Renal cortical epithelial cell (primary cell): ENCODE results near the gene PBX3. TPM values are rescaled to one million over a fixed set of nuclear protein-coding genes. Genes with fewer than 3 reads are reported as not detected.
A peak's percentile ranks its signal among the peaks of the same experiment; 100 is the strongest.

Source experiments
- DNase-seq: peaks from one replicate; pipeline ENCODE4 v3.0.0-alpha.2; 2011; ENCODE audit warnings: low read depth
- total RNA-seq: library from RNA; depleted of rRNA; stranded (reverse); fragments of >200 nt; gene quantifications from 2 replicates; pipeline ENCODE4 v1.2.3, GENCODE V29; 2014

Gene PBX3
- total RNA-seq: 9.9 and 15.5 TPM in 2 replicates

DNA sequence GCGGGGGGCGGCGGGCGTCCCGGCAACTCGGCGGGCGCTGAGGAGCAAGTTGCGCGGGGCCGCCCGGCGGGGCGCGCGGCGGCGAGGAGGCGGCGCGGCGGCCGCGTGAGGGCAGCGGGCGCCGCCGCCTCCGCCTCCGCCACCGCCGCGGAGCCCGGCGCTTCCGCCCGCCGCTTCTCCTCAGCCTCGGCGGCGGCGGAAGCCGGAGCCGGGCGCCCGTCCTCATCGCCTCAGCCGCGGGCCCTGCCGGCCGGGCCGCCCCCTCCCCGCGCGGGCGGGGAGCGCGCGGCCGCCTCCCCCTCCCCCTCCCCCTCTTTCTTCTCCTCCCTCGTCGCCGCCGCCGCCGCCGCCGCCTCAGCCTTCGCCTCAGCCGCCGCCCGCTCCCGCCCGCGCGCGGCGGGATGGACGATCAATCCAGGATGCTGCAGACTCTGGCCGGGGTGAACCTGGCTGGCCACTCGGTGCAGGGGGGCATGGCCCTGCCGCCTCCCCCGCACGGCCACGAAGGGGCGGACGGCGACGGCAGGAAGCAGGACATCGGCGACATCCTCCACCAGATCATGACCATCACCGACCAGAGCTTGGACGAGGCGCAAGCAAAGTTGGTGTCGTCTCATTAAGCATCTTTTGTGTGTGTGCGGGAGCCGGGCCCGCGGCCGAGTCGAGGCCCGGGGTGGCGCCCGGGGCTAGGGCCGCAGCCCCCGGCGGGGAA, at the start of gene PBX3:
Gene PBX3, plus strand, starts transcription at position 321 of the 712 bp plus-strand sequence.
- no peak for DNase-seq

DNA sequence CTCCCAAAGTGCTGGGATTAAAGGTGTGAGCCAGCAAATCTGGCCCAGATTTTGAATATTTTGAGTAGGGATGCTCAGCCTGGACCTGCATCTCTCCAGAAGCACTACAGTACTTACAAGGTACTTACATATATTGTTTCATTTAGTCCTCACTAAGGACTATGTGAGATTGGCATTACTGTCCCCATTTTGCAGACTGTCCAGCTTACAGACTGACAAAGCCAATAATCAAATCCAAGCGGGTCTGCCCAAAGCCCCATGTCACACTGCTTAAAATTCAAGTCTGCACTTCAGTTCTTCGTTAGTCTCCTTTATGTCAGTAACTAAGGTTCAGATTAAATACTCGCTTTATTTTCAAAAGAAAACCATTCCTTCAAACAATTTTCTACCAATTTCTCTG, 47.3 kb upstream of the PBX3 start:
- DNase-seq: no peak

DNA sequence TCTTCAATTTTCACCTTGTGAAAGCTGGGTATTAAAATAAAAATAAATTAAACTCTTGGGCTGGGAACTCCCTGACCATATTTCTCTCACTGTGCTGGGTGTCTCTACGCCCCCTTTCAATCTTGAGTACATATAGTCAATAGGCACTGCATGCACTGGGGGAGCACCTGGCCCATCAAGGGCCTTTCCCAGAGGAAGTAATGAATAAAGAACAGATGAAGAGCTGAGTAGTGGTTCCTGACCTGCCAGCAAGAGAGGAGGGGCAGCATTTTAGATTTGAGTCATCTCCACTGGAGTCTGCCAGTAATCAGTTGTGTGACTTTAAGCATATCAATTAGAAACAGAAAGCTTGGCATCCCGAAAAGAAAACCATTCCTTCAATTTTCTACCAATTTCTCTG, 46.4 kb upstream of the PBX3 start:
- peak; percentile 39 for DNase-seq

DNA sequence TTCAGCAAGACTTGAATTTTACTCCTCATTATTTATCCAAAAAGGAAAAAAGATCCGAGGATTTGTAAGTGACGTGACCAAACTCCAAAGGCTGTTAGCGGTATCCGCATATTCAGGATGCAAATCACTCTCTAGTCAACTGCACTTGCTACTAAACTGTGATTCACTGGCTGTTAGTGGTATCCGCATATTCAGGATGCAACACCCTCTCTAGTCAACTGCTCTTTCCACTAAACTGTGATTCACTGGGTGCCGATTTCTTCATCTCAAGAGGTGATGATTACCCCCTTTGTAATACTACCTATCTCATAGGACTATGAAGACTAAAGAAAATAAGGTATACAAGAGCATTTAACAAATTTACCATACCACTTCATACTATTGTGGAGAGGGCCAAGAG, 45.8 kb upstream of the PBX3 start:
- peak; percentile 89 for DNase-seq

DNA sequence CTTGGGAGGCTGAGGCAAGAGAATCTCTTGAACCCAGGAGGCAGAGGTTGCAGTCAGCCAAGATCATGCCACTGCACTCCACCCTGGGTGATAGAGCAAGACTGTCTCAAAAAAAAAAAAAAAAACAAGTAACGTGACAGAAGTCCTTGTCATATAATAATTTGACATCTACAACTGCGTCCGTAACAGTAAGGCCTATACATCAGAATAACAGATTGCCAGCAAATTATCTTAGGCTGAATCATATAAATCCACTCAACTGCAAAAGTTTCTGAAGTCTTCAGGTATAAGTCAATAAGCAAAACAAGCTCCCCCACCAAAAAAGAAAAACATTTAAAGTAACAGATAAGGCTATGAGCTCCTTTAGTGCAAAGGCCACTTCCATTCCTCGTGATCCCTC, 43.5 kb upstream of the PBX3 start:
- DNase-seq: no peak

DNA sequence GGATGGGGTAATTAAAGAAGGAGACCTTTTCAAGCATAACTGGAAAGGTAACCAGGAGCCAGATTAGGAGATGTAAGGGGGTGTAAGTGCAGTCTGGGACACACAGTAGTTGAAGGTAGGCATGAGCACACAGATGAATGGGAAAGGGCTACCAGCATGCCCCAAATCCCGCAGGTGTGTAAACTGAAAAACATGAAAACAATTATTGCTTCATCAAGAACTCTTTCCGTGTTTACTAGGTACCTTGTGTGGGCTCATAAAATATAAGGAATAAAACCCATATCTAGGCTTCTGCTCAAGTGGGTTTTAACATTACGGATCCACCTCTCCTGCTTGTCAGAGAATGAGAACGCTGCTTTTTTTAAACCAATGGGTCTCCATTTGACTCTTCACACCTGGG, 41.3 kb upstream of the PBX3 start:
- DNase-seq: no peak

DNA sequence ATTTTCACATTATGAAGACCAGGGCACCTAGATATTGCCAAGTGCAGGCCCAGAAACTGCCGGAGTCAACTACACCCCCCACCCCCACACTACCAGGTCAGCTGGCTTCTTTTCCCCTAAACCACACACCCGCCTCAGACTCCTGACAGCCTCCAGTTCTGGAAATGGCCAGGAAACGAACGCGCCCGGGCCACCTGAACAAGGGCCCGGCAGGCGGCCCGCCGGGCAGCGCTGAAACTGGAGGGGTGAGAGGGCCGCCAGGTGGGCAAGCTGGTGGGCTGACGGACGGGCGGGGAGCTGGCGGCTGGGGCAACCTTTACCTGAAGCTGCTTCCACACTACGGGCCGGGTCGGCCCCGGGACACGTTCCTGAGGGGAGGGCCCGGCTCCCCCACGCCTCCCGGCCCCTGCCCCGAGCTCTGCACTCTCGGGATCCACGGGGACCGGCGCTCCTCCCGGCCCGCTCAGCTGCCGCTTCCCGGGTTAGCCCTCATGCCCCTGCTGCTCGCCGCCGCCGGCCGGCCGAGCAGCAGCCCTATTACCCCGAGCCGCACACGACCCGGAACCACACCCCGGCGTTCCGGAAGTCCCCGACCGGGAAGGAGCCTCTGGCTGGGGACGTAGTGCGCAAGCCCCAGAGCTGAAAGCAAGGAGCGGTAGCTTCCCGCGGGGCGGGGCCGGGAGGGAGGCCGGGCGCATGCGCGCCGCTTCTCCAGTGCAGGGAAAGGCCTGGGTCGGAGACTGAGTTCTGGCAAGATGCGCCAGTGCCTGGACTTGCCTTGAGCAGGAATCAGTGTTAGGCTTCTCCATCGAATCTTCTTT, 40.3 kb upstream of the PBX3 start, which contains the start of gene MAPKAP1:
Gene MAPKAP1, minus strand, starts transcription at position 558 of the 821 bp plus-strand sequence. CDS start 34,634 bp downstream, outside the sequence.
- peak; percentile 90 for DNase-seq

DNA sequence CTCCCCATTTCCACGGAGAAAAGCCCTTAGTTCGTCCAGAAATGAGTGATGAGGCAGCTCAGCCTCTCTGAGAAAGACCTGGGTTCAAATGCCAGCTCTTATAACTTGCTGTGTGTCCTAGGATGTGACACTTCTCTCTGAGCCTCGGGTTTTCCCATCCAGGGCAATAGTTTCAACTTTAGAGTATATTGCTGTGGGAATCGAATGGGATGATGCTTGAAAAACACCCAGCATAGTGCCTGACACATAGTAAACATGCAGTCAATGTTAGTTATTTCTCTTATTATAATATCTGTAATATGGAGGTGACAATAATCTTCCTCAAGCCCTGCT, 39.7 kb upstream of the PBX3 start:
- no peak for DNase-seq

DNA sequence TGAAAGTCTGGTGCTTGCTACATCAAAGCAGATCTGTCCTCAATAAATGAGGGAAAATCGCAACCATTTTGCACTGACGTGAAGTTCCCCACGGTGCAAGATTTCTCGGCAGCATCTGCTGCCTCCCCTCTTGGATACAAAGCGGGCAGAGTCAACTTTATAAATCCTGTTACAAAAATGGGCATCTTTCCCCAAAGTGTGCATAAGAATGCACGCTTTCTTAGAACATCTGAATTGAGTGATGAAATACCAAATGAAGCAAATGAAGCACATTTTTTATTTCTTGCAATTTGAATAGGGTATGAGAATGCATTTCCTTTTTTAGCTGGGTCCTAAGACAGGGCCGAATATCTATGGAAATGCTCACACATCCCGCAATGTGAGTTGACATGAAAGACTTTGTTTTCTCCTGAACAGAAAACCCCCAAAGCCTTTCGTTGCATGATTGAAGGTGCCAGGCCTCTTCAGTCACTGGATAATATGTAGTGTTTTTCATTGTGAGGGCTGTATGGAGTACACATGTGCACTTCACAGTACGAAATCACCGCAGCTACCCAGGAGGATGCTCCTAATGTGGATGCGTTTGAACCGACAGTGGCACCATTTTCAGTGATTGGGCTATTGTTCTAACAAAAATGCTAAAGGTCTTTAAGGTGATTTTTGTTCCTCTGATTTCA, 20.6 kb upstream of the PBX3 start:
- DNase-seq: no peak

DNA sequence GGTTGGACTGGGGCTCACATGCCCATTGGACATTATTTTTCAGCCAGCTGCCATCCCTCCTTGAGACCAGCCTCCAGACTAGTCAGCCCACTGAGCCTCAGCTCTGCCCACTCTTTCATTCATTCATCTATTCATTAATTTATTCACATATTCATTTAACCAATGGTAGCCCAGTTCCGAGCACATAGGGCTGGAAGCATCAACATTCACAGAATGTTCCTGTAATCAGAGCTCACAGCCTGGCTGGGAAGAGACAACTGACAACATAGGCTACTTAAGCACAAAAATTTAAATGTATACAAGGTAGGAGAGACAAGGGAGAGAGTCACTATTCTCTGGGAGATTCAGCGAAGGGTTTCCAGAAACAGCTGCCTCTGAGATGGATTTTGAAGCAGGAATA, 17.0 kb upstream of the PBX3 start:
- DNase-seq: no peak

DNA sequence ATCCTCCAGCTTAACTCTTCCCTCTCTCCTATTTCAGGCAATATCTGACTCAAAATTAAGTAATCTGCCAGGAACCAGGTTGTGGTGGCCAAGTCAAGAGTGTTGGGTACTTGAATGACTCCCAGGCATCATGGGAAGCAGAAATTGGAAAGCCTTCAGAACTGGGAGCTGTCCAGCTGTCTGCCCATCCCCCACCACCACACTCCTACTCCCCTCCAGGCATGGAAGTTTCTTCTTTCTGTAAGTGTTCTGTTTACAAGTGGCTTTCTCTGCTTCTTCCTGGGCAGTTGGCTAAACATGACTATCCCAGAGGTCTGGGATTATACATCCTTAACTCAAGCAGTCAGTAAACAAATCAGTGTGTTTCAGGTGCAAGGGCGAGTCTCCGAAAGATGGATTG, 14.6 kb upstream of the PBX3 start:
- no peak for DNase-seq

DNA sequence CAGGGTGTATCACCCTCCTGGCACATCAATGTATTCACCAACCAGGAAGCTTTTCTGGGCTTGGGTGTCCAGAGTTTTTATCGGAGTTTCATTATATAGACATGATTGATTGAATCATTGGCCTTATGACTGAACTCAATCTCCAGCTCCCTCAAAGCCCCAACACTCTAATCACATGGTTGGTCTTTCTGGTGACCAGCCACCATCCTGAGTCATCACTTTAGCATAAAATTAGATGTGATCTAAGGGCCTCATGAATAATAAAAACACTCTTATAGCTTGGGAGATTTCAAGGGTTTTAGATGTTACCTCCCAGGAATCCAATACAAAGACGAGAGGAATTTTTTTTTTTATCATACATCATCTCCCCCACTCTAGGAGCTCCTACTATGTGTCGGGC, 7.7 kb upstream of the PBX3 start:
- no peak for DNase-seq

DNA sequence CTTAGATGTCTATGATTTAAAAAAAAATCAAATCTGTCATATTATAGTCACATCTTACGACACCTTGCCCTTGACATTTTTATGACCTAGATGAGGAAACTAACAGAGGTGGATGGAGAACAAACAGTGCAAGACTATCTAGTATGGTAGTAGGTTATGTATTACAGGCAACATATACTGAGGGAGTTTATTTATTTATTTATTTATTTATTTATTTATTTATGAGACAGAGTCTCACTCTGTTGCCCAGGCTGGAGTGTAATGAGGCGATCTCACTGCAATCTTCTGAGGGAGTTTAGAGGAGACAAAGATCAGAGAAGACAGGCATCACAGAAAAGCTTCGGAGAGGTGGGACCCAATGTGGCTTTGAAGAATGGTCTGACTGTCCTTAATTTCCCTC, 4.5 kb upstream of the PBX3 start:
- DNase-seq: no peak

DNA sequence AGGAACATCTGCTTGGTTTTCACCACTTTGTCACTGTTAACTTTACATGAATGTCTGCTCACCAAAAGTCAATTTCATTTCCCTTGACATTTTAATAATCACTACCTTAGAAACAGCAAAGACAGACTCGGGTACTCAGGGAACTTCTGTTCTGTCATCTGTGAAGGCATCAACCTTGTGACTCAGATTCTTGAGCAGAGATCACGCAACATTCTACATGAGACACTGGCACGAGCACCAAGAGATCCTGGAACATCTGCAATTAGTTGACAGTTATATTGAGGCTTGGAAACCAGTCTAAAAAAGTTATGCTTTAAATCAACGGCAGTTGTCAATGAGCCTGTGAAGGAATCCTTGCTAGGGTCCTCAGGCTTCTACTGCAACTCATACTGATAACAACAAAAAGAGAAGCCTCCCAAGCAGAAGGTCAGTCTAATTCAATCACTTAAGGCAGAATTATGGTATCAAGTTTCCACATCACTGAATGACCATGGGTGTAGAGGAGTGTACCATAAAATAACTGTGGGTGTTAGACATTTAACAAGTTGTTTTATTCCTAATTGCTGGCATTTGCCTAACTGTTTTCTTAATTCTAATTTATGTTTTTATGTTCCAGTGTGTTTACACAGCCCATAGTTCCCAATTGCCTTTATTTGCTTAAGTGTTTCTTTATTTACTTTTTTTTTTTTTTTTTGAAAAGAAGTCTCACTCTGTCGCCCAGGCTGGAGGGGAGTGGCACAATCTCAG, 3.3 kb upstream of the PBX3 start:
- no peak for DNase-seq

DNA sequence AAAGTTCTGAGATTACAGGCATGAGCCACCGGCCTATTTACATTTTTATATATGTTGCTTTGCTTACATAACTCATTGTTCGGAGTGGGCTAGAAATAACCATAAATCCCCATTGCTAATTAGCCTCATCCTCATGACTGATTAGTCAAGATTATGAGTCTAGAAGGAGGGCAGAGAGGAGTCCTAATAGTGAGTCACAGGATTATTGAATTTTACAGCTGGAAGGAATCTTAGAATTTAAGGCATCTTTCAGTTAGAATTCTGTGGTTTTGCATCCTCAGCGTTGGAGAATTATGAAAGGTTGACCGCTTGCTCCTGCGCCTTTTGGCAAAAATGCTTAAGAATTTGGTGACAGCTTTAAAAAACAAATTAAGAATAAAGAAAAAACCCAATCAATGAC, 2.6 kb upstream of the PBX3 start:
- DNase-seq: peak; percentile 44

DNA sequence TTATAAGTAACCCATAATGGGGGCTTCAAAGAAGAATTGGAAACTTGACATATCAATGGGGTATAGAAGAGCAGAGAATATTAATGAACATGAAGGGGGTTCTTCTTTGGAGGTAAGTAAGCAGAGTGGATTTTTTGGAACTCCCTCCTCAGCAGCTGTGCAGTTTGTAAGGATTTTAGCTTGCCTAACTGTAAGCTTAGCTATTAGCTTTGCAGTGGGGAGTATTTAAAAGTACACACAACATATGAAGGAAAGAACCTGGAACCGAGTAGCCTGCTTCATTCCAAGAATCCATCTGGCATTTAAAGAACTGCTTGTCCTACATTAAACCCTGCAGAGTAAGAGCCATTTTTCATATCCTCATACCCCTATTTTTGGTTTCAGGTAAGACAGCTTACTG, 2.2 kb upstream of the PBX3 start:
- DNase-seq: no peak

DNA sequence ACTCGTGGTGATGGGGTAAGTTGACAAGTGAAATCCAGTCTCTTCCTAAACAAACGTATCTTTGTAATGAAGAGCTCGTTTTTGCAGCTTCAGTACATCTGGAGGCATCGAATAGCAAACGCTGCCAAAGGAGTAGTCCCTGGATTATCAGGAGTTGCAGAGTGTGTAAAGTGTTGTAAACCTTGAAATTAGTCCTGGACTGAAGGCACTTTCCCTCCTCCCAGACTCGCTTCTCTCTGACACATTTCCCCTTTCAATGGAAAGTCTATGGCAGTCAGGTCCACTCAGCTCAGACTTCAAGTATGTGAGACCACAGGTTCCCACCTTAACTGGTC, 1.5 kb upstream of the PBX3 start:
- DNase-seq: no peak

DNA sequence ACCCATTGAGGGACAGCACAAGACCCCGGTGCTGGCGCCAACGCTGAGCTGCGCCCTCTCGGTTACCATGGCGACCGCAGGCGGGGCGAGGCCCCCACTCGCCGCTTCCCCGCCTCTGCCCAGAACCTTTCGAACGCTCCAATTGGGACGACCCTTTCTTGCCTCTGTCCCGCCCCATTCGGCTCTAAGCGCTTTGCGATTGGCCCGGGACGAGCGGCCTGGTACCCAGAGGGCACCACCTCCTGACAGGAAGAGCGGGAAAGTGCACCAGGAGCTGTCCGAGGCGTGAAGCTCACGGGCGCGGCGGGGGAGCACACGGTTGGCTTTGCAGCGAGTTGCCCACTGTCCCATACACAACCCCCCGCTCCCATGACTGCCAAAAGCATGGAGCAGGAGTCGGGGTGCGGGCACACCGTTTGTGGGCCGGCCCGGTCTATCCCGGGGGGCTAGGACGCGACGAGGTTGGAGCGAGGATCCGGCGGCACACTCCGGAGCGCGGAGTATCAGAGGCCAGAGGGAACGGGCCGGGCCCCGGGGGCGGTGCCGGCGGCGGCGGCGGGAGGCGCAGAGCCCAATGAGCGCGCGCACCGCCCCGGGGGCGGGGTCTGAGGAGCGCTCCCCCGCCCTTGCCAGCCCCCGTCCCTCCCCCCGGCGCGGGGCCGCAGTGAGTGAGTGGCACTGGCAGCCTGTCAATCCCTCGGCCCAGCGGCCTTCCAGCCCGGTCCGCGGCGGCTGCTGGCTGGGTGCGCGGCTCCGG, 978 bp upstream of the PBX3 start:
- peak; percentile 88 for DNase-seq

DNA sequence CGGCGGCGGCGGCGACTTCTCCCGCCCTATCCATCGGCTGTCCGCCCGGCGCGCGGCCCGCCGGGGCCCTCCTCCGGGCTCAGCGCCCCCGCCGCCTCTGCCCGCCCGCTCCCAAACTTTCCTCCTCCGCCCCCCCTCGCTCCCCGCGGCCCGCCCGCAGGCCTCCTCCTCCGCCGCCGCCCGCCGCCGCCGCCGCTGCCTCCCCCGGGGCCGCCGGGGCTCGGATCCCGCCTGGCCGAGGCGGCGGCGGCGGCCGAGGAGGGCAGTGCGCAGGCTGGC, 460 bp upstream of the PBX3 start:
- no peak for DNase-seq

DNA sequence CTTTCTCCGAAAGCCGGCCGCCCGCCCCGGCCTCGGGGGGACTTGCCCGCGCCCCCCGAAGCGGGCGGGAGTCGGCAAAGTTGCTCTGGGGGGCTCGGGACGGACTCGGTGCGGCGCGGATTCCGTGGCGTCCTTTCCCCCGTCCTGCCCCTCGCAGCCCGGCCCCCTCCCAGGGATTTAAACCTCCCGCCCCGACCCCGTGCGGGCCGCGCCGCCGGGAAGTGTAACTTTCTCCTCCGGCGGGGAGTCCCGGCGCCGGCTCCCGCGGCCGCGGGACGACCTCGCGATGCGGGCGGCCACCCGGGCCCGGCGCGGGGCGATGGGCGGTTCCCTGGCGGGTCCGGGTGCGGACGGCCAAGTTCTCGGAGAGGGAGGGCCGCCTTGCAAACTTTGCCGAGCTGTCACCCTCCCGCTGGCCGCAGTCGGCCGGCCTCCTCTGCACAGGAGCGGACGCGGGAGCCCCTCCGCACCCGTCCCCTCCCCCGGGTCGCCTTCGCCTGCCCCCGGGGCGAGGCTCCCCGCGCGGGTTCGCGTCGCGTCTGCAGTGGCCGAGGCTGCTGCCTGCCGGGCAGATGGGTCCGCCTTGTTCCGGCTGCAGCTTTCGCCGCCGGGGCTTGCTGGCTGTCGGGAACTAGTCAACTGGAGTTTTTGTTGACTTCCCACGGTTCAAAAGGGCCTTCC, 732 bp downstream of the PBX3 start:
- no peak for DNase-seq

DNA sequence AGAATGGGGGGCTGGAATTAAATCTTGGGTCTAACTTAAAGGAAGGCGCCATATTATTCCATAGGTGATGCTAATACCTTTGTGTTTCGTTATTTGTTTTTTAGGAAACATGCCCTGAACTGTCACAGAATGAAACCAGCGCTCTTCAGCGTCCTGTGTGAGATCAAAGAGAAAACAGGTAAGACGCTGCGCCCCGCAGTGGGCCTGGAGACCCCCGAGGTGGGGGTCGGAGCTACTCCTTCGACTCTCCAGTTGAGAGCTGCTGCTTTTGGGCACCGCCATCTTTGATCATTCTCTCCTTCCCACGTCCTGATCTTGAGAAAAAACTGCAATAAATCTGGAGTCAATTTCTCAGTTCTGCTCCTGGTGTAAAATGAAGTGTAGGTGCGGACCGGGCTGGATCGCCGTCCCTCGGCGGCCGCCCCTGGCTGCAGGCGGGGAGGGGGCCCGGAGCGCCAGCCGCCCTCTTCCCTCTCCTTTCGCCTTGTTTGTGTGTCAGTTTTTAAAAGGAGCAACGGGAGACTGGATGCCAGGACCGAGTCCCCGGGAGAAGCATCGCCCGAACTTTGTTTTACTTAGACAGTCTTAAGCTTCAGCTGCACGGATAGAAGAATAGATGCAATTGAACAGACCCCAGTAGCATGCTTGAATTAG, 1.4 kb downstream of the PBX3 start:
- no peak for DNase-seq
